Measurements from ENCODE around the gene ABLIM3. TPM values are rescaled to one million over a fixed set of nuclear protein-coding genes. Genes with fewer than 3 reads are reported as not detected.

Gene ABLIM3
- total and polyA plus RNA-seq, 9 of the 15 experiments (the other 6 are each of a cell fraction or from before 2014, with no cell fraction given) = 0.03 to 0.38 (median 0.11) TPM

DNA sequence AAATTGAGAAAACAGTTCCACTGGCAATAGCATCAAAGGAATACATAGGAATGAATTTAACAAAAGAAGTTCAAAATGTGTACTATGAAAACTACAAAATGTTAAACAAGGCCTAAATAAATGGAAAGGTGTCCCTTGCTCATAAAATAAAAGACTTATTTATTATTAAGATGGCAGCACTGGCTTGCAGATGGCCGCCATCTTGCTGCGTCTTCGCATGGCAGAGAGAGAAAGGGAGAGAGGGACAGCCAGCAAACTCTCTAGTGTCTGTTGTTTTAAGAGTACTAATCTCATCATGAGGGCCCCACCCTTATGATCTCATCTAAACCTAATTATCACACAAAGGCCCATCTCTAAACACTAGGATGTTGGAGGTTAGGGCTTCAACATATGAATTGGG, 47.1 kb downstream of the ABLIM3 start (continued):
- TF ChIP-seq REST (IDR thresholded peaks at IDR 0.05; ENCODE audit: borderline replicate concordance) = no peak
- no peak for TF ChIP-seq REST (CRISPR knock-in tag; IDR thresholded peaks at IDR 0.05; ENCODE audit: low read depth)
- no peak for TF ChIP-seq HNRNPL (IDR thresholded peaks at IDR 0.05; ENCODE audit: low read depth, low read length)
- TF ChIP-seq ELK3 (CRISPR knock-in tag; IDR thresholded peaks at IDR 0.05) = no peak
- TF ChIP-seq ZNF282 (CRISPR knock-in tag; IDR thresholded peaks at IDR 0.05) = no peak
- no peak for TF ChIP-seq RHOXF2B (CRISPR knock-in tag; conservative IDR thresholded peaks at IDR 0.05)
- no peak for TF ChIP-seq TSC22D4 (tag; IDR thresholded peaks at IDR 0.05)
- TF ChIP-seq, protein P1, sequence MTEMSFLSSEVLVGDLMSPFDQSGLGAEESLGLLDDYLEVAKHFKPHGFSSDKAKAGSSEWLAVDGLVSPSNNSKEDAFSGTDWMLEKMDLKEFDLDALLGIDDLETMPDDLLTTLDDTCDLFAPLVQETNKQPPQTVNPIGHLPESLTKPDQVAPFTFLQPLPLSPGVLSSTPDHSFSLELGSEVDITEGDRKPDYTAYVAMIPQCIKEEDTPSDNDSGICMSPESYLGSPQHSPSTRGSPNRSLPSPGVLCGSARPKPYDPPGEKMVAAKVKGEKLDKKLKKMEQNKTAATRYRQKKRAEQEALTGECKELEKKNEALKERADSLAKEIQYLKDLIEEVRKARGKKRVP (CRISPR knock-in tag; IDR thresholded peaks at IDR 0.05) = no peak
- no peak for TF ChIP-seq NR1H2 (CRISPR knock-in tag; IDR thresholded peaks at IDR 0.05)

All from K562 (cell line).